H1 (cell line): ENCODE data around the gene MXRA7. TPM values are rescaled to one million over a fixed set of nuclear protein-coding genes. Genes with fewer than 3 reads are reported as not detected.

Experiments
- CTCF ChIA-PET: fragments of 300-600 bp; sonication (Branson Sonifier 250); formaldehyde crosslinking; loops from one replicate; lab custom pipeline; 2021; ENCODE audit not compliant: partially characterized antibody; lab: Charles Lee
- POLR2A ChIA-PET: fragments of 300-600 bp; sonication (Branson Sonifier 250); formaldehyde crosslinking; loops from one replicate; lab custom pipeline; 2021; ENCODE audit warnings: inconsistent platforms; ENCODE audit not compliant: partially characterized antibody; lab: Charles Lee
- DNase-seq, 2 experiments: peaks; one replicate each; pipeline versions ENCODE4 v3.0.0 to v3.0.0-alpha.2; 2010 to 2022; ENCODE audit warnings: low spot score in 2 of 2, low read depth in 1 of 2, mixed read lengths in 1 of 2
- FAIRE-seq: peaks from 2 replicates; lab custom pipeline; 2011; peaks lifted over from hg19 to GRCh38; lab: Jason Lieb, UNC
- H2AFZ ChIP-seq: 2 replicates; pipeline ENCODE4 v1.8.1; 2012; ENCODE audit warnings: low read length, inconsistent platforms
- H2AK5ac ChIP-seq: 2 replicates; pipeline ENCODE4 v1.6.1; 2013; ENCODE audit warnings: low read depth, low read length
- H2BK120ac ChIP-seq: replicated peaks from 2 replicates; pipeline ENCODE3; 2013; ENCODE audit warnings: low read depth, low read length, inconsistent platforms
- H2BK12ac ChIP-seq: 2 replicates; pipeline ENCODE4 v1.6.1; 2013; ENCODE audit warnings: low read depth, low read length
- H2BK15ac ChIP-seq: 2 replicates; pipeline ENCODE4 v1.6.1; 2013; ENCODE audit warnings: low read length
- H2BK20ac ChIP-seq: 2 replicates; pipeline ENCODE4 v1.6.1; 2013; ENCODE audit warnings: low read length
- H2BK5ac ChIP-seq: 2 replicates; pipeline ENCODE4 v1.6.1; 2013; ENCODE audit warnings: low read depth, low read length
- H3K14ac ChIP-seq: 2 replicates; pipeline ENCODE4 v1.6.1; 2013; ENCODE audit warnings: inconsistent platforms; ENCODE audit not compliant: insufficient read length
- H3K18ac ChIP-seq: 2 replicates; pipeline ENCODE4 v1.6.1; 2013; ENCODE audit warnings: low read length; ENCODE audit errors: extremely low read depth
- H3K23ac ChIP-seq: 2 replicates; pipeline ENCODE4 v1.6.1; 2013; ENCODE audit warnings: inconsistent platforms; ENCODE audit not compliant: insufficient read length
- H3K23me2 ChIP-seq: 2 replicates; pipeline ENCODE4 v1.6.1; 2013; ENCODE audit warnings: low read depth, low read length
- H3K27ac ChIP-seq: 2 replicates; pipeline ENCODE4 v1.6.1; 2011; ENCODE audit warnings: low read depth, low read length, inconsistent platforms
- H3K27me3 ChIP-seq, 4 experiments: replicated peaks in 1 of 4; 1 replicate in 1 of 4; 2 replicates in 3 of 4; pipeline versions ENCODE4 v1.6.1 to v1.8.1; 2011 to 2013; ENCODE audit warnings: low read length in 3 of 4, mild to moderate bottlenecking in 3 of 4, inconsistent platforms in 2 of 4, mixed read lengths in 2 of 4, moderate library complexity in 1 of 4; ENCODE audit not compliant: control insufficient read depth in 3 of 4, insufficient read depth in 3 of 4; ENCODE audit errors: extremely low read depth in 1 of 4
- H3K36me3 ChIP-seq, 4 experiments: 2 replicates each; pipeline versions ENCODE4 v1.6.1 to v1.8.1; 2011 to 2013; ENCODE audit warnings: mild to moderate bottlenecking in 4 of 4, low read length in 3 of 4, moderate library complexity in 2 of 4, control low read depth in 1 of 4, inconsistent platforms in 1 of 4; ENCODE audit not compliant: insufficient read depth in 4 of 4, control insufficient read depth in 2 of 4
- H3K4ac ChIP-seq: replicated peaks from 2 replicates; pipeline ENCODE3; 2013; ENCODE audit warnings: low read length, low read depth, mixed read lengths, inconsistent platforms; ENCODE audit not compliant: insufficient read length
- H3K4me1 ChIP-seq, 4 experiments: replicated peaks in 1 of 4; 1 replicate in 1 of 4; 2 replicates in 3 of 4; pipeline versions ENCODE4 v1.6.1 to v1.8.1; 2011 to 2013; ENCODE audit warnings: low read length in 3 of 4, inconsistent platforms in 2 of 4, mixed read lengths in 1 of 4; ENCODE audit not compliant: insufficient read depth in 4 of 4, control insufficient read depth in 3 of 4
- H3K4me2 ChIP-seq, 2 experiments: 2 replicates each; pipeline versions ENCODE4 v1.6.1 to v1.8.1; 2011 to 2013; ENCODE audit warnings: low read depth in 2 of 2, low read length in 2 of 2, control low read depth in 1 of 2, inconsistent platforms in 1 of 2, mild to moderate bottlenecking in 1 of 2; ENCODE audit not compliant: insufficient read depth in 1 of 2
- H3K4me3 ChIP-seq, 4 experiments: fragments of 200-600, 300-600 bp in 1 of 4; sonication (generic), shearing (Covaris generic), sonication (Bioruptor Twin) in 1 of 4; 2 replicates each; pipeline versions ENCODE4 v1.5.1 to v1.8.1; 2011 to 2016; ENCODE audit warnings: low read length in 4 of 4, low read depth in 3 of 4, control low read depth in 2 of 4, inconsistent platforms in 2 of 4, mild to moderate bottlenecking in 2 of 4, mixed read lengths in 1 of 4, moderate library complexity in 1 of 4; ENCODE audit not compliant: insufficient read depth in 2 of 4; ENCODE audit errors: extremely low read depth in 1 of 4
- H3K56ac ChIP-seq: replicated peaks from 2 replicates; pipeline ENCODE3; 2013; ENCODE audit warnings: low read depth, mild to moderate bottlenecking, mixed read lengths, low read length, inconsistent platforms; ENCODE audit not compliant: insufficient read length
- H3K79me1 ChIP-seq: 2 replicates; pipeline ENCODE4 v1.6.1; 2013; ENCODE audit warnings: low read depth, low read length, control low read depth
- H3K79me2 ChIP-seq, 2 experiments: 2 replicates each; pipeline versions ENCODE4 v1.6.1 to v1.8.1; 2012 to 2013; ENCODE audit warnings: low read length in 2 of 2, mild to moderate bottlenecking in 2 of 2, inconsistent platforms in 1 of 2; ENCODE audit not compliant: insufficient read depth in 2 of 2, control insufficient read depth in 1 of 2
- H3K9ac ChIP-seq, 4 experiments: replicated peaks in 1 of 4; 1 replicate in 1 of 4; 2 replicates in 3 of 4; pipeline versions ENCODE4 v1.6.1 to v1.8.1; 2011 to 2013; ENCODE audit warnings: low read depth in 3 of 4, low read length in 3 of 4, control low read depth in 2 of 4, mild to moderate bottlenecking in 2 of 4, moderate library complexity in 2 of 4, inconsistent platforms in 1 of 4; ENCODE audit errors: extremely low read depth in 1 of 4
- H3K9me3 ChIP-seq, 2 experiments: 2 replicates each; pipeline versions ENCODE4 v1.6.1 to v1.8.1; 2012 to 2013; ENCODE audit warnings: mild to moderate bottlenecking in 2 of 2, moderate library complexity in 2 of 2, control low read depth in 1 of 2, inconsistent platforms in 1 of 2, low read depth in 1 of 2, low read length in 1 of 2, mixed read lengths in 1 of 2; ENCODE audit not compliant: insufficient read depth in 2 of 2
- H4K20me1 ChIP-seq, 2 experiments: replicated peaks in 1 of 2; 2 replicates each; pipeline versions ENCODE3 to v1.8.1; 2011 to 2013; ENCODE audit warnings: inconsistent platforms in 2 of 2, low read length in 2 of 2, mild to moderate bottlenecking in 1 of 2; ENCODE audit not compliant: insufficient read depth in 2 of 2, control insufficient read depth in 1 of 2
- H4K5ac ChIP-seq: 2 replicates; pipeline ENCODE4 v1.6.1; 2013; ENCODE audit warnings: low read length, low read depth, mixed read lengths, inconsistent platforms; ENCODE audit not compliant: insufficient read length
- H4K8ac ChIP-seq: 2 replicates; pipeline ENCODE4 v1.8.0; 2013; ENCODE audit warnings: mild to moderate bottlenecking, moderate library complexity, low read length, inconsistent platforms; ENCODE audit not compliant: insufficient read depth; ENCODE audit errors: extremely low read depth
- H4K91ac ChIP-seq: replicated peaks from 2 replicates; pipeline ENCODE3; 2013; ENCODE audit warnings: low read length, mixed read lengths, inconsistent platforms; ENCODE audit not compliant: insufficient read length
- EP300 ChIP-seq, 2 experiments: IDR thresholded peaks; 1 replicate in 1 of 2; 2 replicates in 1 of 2; pipeline ENCODE4 v1.6.1; 2011 to 2012; ENCODE audit warnings: low read depth in 2 of 2, low read length in 2 of 2, mild to moderate bottlenecking in 2 of 2, borderline replicate concordance in 1 of 2, inconsistent platforms in 1 of 2, moderate library complexity in 1 of 2
- JUND ChIP-seq: IDR thresholded peaks from 2 replicates; pipeline ENCODE4 v1.6.1; 2011; ENCODE audit warnings: mild to moderate bottlenecking, improper control_type of control experiment, low read length
- MAFK ChIP-seq: IDR thresholded peaks from 2 replicates; pipeline ENCODE4 v1.6.1; 2012; ENCODE audit warnings: low read depth, mild to moderate bottlenecking, improper control_type of control experiment, low read length
- SAP30 ChIP-seq: fragments of 300-600 bp; sonication (generic); IDR thresholded peaks from 2 replicates; pipeline ENCODE4 v1.7.1; 2012; ENCODE audit warnings: low read length, moderate library complexity, mild to moderate bottlenecking, inconsistent platforms; ENCODE audit not compliant: insufficient read depth, insufficient replicate concordance
- TEAD4 ChIP-seq: IDR thresholded peaks from 2 replicates; pipeline ENCODE4 v1.6.1; 2012; ENCODE audit warnings: low read depth, low read length, inconsistent platforms, mixed read lengths
- WGBS, 2 experiments: shearing (Covaris generic) in 1 of 2; methylation state at CpG; one replicate each; pipeline versions ENCODE4 v1.1.6 to v1.1.7; 2013 to 2015; ENCODE audit warnings: low lambda C conversion rate in 2 of 2, mixed read lengths in 2 of 2, inconsistent platforms in 1 of 2, low coverage in 1 of 2, missing lambda C conversion rate in 1 of 2; ENCODE audit not compliant: insufficient replicate concordance in 2 of 2, insufficient coverage in 1 of 2, insufficient read length in 1 of 2; ENCODE audit errors: extremely low coverage in 1 of 2, missing lambda C conversion rate in 1 of 2; 5-methylcytosine and 5-hydroxymethylcytosine counted together
- polyA plus RNA-seq, 7 experiments: library from polyadenylated mRNA; depleted of rRNA in 3 of 7; stranded (reverse) in 5 of 7; unstranded in 2 of 7; fragments of >200 nt in 5 of 7; fragments of 200-250 nt in 2 of 7; gene quantifications; 1 replicate in 5 of 7; 2 replicates in 1 of 7; 4 replicates in 1 of 7; pipeline versions ENCODE4 v1.2.1 to v1.2.3, GENCODE V29; 2011 to 2013; ENCODE audit warnings: missing spikeins in 2 of 7, mixed read lengths in 2 of 7
- total RNA-seq: library from RNA; stranded (reverse); fragmentation: NEBNext Ultra II Directional; extraction: Animal tissue kit (Norgen Biotek cat#: 25700); gene quantifications from 2 replicates; pipeline ENCODE4 v1.2.1, GENCODE V29; 2021
- TF ChIP-seq, protein P1 (sequence below): IDR thresholded peaks from 2 replicates; pipeline ENCODE4 v1.6.1; 2012; ENCODE audit warnings: low read length, inconsistent platforms

The MXRA7 gene
- total and polyA plus RNA-seq, 2 of the 8 experiments (the other 6 are each of a cell fraction or from before 2014, with no cell fraction given) = 17.8 to 26.6 TPM

DNA sequence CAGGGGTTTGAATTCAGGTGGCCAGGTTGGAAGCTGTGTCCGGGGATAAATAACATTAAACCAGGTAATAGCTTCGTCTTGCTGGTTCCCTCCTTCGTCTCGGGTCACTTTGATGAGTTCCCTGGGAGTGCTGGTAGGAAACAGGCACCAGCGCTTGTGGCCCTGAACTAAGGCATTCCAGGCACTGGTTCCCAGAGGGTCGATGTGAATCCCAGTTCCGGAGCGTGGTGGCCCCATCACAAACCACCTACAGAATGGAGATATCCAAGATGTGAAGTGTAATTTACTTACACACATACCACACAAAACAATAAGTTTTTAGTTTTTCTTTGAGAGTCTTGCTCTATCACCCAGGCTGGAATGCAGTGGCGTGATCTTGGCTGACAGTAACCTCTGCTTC lies 13.0 kb upstream of the MXRA7 start:
- FAIRE-seq (no peak), DNase-seq (no peak)
- ChIA-PET CTCF (interaction anchor here (1.0 to 2.3 kb wide), 5 partner anchors 7 to 100 kb away, joined by 3 to 13 read pairs (median 3); no protein-coding TSS in a partner anchor), POLR2A (interaction anchor here (8.4 kb wide), 1 partner anchor 12 kb away, joined by 181 read pairs; the partner anchor contains the start of genes MFSD11 and SRSF2)
- no peak overlapping the region for H2AFZ ChIP-seq
- H2BK20ac ChIP-seq = no peak overlapping the region
- H3K4ac ChIP-seq = no peak overlapping the region
- no peak overlapping the region for H3K56ac ChIP-seq
- H3K4me2 ChIP-seq = no peak overlapping the region
- 94% methylated on average over 9 of the region's 9 CpGs; no CpG with 5 or more reads in 1 of the 2 experiments for WGBS, 2 experiments
- H3K4me1 ChIP-seq = peaks cover 0 to 9% (median 2%) of the 10 kb centered on the region in 4 experiments; a peak in 5 of 7 replicates
- no peak overlapping the region for H4K5ac ChIP-seq
- no peak overlapping the region for H2AK5ac ChIP-seq
- peaks cover 0 to 27% of the 10 kb centered on the region in 2 experiments; a peak in 2 of 4 replicates for H3K79me2 ChIP-seq
- peaks cover 0 to 12% of the 10 kb centered on the region in 2 experiments for H4K20me1 ChIP-seq
- H3K27me3 ChIP-seq = no peaks in the 10 kb centered on the region; a peak in 2 of 7 replicates
- peaks cover 11% of the 10 kb centered on the region for H3K23me2 ChIP-seq
- H3K36me3 ChIP-seq = peaks cover 11 to 41% (median 29%) of the 10 kb centered on the region in 4 experiments
- no peak overlapping the region for H3K27ac ChIP-seq
- H3K79me1 ChIP-seq = peaks cover 2% of the 10 kb centered on the region; the same call in 1 of the 2 replicates
- no peak overlapping the region for H3K23ac ChIP-seq
- H3K9me3 ChIP-seq = no peaks in the 10 kb centered on the region
- no peak overlapping the region for H3K9ac ChIP-seq
- H4K91ac ChIP-seq = no peak overlapping the region
- H3K4me3 ChIP-seq = no peak overlapping the region
- no peak overlapping the region for H2BK5ac ChIP-seq
- H4K8ac ChIP-seq = no peak overlapping the region
- H2BK120ac ChIP-seq = no peak overlapping the region
- no peak overlapping the region for H3K18ac ChIP-seq
- H2BK12ac ChIP-seq = no peak overlapping the region
- H3K14ac ChIP-seq = no peak overlapping the region
- H2BK15ac ChIP-seq = no peak overlapping the region
- TF ChIP-seq SAP30 (no peak), JUND (no peak), EP300 (IDR thresholded peaks at IDR 0.05; ENCODE audit: borderline replicate concordance in 1 of 2, low read depth in 2 of 2, low read length in 2 of 2) (no peak), MAFK (no peak), TEAD4 (no peak)
- TF ChIP-seq, protein P1, sequence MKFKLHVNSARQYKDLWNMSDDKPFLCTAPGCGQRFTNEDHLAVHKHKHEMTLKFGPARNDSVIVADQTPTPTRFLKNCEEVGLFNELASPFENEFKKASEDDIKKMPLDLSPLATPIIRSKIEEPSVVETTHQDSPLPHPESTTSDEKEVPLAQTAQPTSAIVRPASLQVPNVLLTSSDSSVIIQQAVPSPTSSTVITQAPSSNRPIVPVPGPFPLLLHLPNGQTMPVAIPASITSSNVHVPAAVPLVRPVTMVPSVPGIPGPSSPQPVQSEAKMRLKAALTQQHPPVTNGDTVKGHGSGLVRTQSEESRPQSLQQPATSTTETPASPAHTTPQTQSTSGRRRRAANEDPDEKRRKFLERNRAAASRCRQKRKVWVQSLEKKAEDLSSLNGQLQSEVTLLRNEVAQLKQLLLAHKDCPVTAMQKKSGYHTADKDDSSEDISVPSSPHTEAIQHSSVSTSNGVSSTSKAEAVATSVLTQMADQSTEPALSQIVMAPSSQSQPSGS = no peak
